Measurements from ENCODE around the gene SORBS1.

Gene SORBS1

DNA sequence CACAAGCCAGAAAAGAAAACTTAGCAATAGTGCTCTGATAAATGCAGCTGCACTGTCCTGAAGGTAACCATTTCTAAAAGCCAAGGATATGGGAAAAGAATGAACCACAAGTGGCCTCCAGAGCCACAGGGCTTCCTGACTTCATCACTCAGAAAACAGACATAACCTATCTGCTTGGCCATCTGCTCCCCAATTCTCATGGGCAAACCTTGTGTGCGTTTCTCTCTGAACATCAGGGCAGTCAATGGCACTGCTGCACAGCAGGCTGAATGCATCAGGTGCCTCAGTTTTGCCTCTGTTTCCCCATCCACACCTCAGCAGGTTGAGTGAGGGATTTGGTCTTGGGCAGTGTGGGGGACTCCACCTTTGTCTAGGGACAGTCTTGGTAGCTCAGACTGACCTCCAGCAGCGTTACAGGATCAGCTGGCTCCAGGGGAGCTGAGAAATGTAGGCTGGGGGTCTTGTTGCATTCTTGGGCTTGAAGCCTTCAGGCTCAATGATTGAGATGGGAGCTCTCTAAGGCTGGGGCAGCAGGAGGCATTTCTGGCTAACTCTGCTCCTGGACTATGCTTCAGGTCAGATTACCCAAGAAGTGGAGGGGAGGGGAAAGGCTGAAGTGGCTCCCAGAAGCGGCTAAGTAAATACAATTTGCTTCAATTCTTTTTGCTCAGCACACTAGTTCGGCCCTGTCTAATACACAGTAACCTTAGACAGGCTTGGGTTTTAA, 246.8 kb downstream of the SORBS1 start:
- DNase-seq (ENCODE audit: low spot score), result no peak

DNA sequence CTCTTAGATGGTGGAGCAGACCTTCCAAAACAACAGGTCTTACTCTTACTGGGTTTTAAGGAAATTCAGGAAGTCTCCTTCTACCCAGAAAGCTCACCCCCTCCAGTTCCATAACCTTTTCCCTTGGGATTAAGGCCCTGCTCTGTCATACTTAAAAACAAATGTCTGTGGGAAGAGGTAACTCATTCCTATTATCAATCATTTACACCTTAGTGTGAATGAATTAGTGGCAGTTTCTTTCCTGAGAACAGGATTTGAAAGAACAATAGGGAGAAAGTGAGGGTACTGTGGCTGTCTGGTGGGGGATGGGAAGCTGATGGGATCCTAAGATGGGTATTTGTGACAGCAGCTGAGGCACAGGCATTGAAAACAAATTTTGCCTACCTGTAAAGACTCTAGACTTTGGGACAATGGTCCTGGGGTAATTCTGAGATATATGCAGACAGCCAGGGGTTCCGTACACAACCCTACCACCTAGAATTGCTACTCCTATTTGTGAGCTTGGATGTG, 248.1 kb downstream of the SORBS1 start:
- DNase-seq (ENCODE audit: low spot score), result no peak

DNA sequence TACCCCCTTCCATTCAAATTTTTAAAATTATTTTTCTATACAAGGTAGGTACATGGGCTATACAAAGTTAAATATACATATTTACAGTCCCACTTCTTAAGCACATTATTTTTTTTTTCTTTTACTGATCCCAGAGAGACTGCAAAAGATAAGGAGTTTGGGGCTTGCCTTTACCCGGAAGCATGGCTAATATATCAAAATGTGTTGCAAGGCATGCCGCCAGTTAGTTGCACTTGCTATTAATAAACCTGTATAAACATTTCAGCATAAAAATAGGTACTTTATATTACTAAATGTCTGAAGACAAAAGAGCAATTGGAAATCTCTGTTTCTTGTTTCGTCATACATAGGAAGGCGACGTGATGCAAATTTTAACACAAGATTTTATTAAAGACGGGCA, 248.9 kb downstream of the SORBS1 start:
- DNase-seq (ENCODE audit: low spot score), result no peak

DNA sequence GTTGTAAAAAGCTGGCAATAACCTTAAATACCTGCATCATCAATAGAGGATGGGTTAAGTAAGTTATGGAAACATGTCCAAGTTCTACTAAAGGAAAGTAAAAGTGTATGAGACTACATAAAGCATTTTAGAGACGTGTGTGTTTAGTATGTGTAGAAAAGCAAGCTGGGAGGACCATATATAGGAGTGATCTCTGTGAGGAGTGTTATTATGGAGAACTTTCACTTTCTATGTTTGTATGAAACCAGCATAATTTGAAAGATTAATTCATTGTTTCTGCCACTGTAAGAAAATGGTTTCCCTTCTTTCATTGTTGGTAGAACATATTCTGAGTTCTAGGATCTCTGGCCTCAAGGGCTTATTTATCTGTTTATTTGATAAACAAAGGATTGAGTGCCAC, 251.2 kb downstream of the SORBS1 start:
- no peak for DNase-seq (ENCODE audit: low spot score)

DNA sequence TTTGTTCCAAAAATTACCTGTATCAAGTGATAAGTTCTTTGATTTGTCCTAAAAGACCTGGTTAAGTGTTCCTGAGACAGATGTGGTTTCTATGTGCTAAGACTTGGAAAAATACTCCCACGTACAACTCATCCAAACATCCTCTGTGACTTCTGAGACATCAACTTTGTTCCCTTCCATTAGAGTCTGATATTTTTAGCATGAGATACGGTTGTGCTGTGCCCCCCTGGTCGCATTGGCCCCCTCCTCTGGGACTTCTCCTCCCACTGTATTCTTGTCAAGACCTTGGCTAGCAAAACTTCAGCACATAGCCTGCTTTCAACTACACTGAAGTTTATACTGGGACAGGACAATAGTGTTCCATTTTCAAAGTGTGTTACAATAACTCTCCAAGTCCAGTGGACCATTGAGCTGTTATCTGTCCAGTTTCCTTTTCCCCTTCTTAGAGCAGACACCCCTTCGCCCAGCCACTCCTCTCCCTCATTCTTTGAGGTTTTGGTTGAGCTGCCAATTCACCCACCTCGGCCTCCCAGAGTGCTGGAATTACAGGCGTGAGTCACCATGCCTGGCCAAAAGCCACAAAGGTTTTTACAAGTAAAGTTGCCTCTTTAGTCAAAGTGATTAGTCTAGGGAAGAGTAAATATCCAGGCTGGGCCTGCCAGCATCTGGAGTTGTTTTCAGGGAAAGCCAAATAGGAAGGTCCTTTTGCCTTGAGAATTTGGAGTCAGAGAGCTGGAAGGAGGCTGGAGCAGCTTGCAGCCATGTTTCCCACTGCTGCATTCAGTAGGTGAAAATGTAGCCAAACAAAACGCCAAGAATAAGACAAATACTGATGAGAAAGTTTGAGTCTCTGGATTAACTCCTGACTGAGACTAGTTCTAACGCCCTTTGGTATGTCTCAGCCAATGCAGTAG, 252.5 kb downstream of the SORBS1 start:
- peak; percentile 79 for DNase-seq (ENCODE audit: low spot score)

DNA sequence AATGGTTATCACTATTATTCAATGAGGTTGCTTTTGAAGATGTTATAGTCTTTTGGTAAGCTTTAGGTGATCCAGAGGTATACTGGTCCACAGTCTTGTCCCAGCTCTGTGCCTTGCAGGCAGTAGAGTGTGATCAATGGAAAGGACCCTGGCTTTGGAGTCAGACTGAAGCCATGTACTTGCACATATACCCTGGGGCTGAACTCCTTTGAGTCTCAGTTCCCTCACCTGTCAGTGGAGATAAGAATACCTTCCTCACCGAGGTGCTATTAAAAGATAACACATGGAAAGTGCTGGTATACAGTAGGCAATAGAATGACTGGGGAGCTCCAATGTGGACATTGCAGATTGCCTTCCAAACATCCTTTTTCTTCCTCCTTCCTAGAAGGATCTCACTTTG, 254.3 kb downstream of the SORBS1 start:
- DNase-seq (ENCODE audit: low spot score), result no peak

- no peak for DNase-seq (ENCODE audit: low spot score)
These were observed 254.9 kb downstream of the SORBS1 start for GRCh38 chr10:95306318-95306650.

DNA sequence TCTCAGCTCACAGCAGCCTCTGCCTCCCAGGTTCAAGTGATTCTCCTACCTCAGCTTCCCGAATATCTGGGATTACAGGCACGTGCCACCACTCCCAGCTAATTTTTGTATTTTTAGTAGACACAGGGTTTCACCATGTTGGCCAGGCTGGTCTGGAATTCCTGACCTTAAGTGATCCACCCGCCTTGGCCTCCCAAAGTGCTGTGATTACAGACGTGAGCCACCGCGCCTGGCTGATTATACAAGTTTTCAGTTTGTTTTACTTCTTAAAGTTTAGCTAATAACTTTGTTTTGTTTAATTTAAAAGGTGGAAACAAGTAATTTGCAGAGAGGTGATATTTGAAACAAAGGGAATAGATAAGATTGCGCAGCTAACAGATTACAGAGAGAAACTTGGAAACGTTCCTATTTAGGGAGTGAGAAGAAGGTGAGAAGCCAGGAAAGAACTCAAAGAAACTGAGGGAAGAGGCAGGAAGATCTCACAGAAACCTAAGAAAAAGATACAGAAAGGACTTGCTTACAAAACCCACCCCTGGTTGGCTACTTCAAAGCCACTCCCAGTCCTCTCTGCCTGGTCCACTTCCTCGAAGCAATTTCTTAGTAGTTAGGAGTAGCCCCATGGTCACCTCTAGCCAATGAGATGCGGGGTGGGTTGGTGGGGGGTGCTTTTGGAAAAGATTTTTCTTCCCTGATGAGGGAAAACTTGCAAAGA, 255.4 kb downstream of the SORBS1 start:
- DNase-seq (ENCODE audit: low spot score), result no peak

- DNase-seq (ENCODE audit: low spot score), result no peak
These were observed 256.2 kb downstream of the SORBS1 start for GRCh38 chr10:95304976-95305375.

- DNase-seq (ENCODE audit: low spot score), result no peak
These were observed 256.7 kb downstream of the SORBS1 start for GRCh38 chr10:95304463-95304862.

- DNase-seq (ENCODE audit: low spot score), result no peak
These were observed 257.2 kb downstream of the SORBS1 start for GRCh38 chr10:95303950-95304349.

- no peak for DNase-seq (ENCODE audit: low spot score)
These were observed 257.6 kb downstream of the SORBS1 start for GRCh38 chr10:95303535-95303934.

GRCh38 chr10:95300022-95300539, 261.1 kb downstream of the SORBS1 start:
- DNase-seq (ENCODE audit: low spot score), result no peak

GRCh38 chr10:95297402-95297801, 263.8 kb downstream of the SORBS1 start:
- DNase-seq (ENCODE audit: low spot score), result no peak

DNA sequence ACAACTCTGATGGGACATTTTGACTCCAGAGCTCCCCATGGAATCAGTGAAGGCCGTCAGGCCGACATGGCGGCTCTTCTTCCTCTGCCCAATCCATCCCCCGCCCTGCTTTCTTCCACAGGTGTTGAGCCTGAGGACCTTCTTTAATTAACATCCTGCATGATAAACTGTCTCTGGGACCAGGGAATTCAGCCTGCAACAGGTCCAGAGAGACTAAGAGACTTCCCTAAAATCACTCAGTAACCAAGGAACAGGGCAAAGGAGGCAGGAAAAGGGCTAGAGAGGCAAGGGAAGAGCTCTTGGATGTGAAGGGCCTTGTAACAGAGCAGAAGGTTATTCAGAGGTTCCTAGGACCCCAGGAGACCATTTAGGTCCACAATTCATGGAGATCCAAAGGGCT, 264.4 kb downstream of the SORBS1 start:
- no peak for DNase-seq (ENCODE audit: low spot score)

DNA sequence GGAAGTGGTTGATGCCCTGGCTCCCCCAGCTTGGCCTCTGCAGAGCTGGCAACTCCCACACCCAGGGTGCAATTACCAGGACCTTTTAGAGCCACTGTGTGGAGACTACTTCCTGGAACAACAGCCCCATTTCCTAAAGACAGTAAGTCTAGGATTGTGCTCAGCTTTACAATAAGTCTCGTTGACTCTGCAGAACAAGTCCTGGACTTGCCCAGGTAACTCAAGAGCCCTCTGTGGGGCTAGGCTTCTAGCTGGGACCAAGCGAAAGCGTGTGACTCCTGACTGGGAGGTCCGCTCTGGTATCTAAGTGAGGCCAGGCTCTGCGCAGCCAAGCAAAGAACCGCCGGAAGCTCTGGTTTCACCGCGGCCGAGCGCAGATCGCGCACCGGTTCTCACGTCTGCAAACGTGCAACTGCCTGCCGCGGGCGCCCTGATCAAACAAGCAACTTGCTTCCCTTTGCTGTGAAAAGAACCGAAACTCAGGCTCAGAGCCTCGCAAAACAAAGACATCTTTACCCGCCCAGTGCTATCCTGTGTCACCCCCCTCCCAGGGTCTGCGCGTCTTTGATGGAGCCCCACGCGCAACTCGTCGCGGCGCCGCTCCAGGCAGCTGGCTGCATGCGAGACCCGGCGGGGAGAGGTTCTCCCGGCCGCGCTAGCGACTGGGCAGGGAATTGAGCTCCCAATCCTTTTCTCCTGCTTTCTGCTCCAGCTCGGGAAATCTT, 266.0 kb downstream of the SORBS1 start:
- peak; percentile 62 for DNase-seq (ENCODE audit: low spot score)

GRCh38 chr10:95293631-95294030, 267.5 kb downstream of the SORBS1 start:
- DNase-seq (ENCODE audit: low spot score), result no peak

DNA sequence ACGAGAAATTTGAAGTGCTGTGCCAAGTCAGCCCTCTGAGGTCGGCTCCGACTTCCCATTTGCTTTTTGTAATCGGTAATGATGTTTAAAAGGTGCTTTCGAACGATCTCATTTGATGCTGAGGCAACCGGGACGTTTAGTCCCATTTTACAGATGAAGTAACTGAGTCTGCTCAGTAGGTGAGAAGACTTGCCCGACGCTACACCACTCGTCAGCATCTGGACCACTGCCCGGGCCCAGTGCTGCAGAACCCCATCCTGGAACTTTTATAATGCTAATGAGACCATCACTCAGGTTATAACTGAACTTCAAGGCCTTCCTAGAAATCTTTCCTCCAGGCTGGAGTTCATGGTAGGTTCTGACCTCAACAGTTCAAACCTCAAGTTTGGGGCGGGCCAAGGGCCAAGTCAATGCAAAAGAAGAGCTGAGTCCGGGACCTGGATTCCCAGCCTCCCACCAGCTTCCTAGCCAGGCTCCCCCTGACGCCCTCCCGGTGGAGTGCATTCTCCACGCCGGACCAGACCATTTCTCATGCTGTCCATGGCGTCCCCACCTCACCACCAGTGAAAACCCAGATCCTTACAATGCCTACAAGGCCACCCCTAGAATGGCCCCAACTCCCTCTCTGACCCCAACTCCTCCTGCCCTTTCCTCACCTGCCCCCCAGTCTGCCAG, 269.7 kb downstream of the SORBS1 start:
- no peak for DNase-seq (ENCODE audit: low spot score)

GRCh38 chr10:95290461-95291364, 270.5 kb downstream of the SORBS1 start, which contains the start of gene PDLIM1:
Gene PDLIM1, minus strand, starts transcription at chr10:95291003. Its CDS starts 88 bp downstream, at chr10:95290915.
- peak; percentile 97 for DNase-seq (ENCODE audit: low spot score)

DNA sequence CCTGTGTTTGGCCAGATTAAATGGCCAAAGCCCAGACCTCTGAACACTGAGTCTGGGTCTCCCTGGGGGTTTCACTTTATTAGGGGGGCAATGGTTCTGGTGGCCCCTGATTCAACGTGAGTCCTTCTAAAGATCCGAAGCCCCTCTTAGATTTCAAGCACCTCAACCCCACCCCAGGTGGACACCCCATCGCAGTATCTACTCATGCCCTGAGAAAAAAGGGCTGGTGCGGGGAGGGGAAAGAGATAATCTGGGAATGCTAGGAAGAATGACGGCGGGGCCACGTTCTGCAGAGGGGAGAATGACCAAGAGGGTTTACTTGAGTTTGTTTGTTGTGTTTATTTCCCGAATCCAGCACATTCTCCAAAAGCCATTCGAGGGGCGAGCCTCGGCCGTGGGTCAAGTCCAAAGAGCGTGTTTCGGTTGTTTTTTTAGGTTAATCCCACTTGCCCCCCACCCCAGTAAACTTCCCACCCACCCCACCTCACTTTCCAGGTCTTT, 271.2 kb downstream of the SORBS1 start:
- peak; percentile 40 for DNase-seq (ENCODE audit: low spot score)
